GM11168 (cell line): Measurements from ENCODE around the gene MAGEB6.
"Not testable (repeated sequence)": the region's sequence is repeated elsewhere in the genome, so short reads cannot be mapped to it uniquely, and the experiment has no call there.

Source experiments
- in situ Hi-C: fragments of 300-500 bp; cut with MboI; formaldehyde crosslinking; loops from one replicate; pipeline ENCODE4 v1.12.0; 2022; ENCODE audit warnings: low sequenced_read_pairs; ENCODE audit not compliant: unreplicated experiment

Gene MAGEB6, protein sequence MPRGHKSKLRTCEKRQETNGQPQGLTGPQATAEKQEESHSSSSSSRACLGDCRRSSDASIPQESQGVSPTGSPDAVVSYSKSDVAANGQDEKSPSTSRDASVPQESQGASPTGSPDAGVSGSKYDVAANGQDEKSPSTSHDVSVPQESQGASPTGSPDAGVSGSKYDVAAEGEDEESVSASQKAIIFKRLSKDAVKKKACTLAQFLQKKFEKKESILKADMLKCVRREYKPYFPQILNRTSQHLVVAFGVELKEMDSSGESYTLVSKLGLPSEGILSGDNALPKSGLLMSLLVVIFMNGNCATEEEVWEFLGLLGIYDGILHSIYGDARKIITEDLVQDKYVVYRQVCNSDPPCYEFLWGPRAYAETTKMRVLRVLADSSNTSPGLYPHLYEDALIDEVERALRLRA

DNA sequence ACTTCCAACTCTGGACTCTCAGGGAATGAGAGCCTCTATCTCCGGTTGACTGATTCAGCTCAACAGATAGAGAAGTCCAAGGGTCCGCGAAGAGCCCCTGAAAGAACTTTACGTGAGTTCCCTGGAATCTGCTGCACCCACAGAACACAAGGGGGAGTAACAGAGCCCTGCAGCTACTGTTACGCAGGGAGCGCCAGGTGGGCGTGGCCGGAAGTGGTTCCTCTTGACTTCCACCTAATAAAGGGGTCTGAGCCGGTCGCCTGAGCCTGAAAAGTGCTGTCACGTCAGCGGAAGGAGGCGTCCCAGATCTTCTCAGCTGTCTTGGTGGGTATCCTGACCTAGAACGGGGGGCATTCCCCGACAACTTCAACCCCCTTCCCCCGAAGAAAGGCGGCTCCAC, at the start of gene MAGEB6:
Gene MAGEB6, plus strand, starts transcription at position 237 of the 400 bp plus-strand sequence. CDS start 1,407 bp downstream, outside the sequence.
- in situ Hi-C loops = no loop called here

GRCh38 chrX:26146024-26146423, 46.2 kb upstream of the MAGEB6 start:
- in situ Hi-C loops = no loop called here

DNA sequence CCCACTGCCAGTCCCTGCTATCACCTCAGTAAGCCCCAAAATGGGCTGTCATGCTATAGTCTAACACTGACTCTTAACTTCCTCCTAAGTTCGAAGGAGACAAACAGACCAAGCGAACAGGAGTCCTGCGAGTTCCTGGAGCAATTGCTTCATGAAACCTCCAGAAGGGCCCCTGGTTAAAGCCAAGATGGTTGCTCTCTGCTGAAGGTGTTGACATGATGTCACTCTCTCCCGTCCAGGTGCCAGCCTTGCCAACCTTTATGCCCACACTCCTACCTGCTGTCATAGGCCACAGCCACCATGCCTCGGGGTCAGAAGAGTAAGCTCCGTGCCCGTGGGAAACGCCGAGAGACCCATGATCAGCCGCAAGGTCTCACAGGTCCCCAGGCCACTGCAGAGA, 31.9 kb upstream of the MAGEB6 start, which contains the start of gene MAGEB6B:
Gene MAGEB6B, plus strand, starts transcription at position 301 of the 400 bp plus-strand sequence. Its CDS starts 0 bp downstream, at position 301.
- in situ Hi-C loops = no loop called here

DNA sequence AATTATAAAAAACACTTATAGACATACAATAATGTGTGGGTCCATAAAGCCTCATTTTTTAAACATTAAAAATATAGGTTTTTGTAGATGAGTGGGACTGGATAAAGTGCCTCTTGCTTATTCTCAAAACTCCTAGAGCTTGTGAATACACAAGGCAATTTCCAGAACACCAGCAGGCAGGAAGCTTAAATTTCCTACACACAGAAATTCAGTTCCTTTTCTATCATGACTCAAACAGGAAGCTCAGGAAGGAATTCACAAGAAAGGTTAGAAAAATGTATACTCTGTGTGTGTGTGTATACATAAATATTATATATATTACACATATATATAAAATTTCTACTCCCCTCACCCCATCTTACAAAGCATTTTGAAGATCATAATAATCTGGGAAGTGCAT, 11.3 kb downstream of the MAGEB6 start:
- in situ Hi-C loops = no loop called here

DNA sequence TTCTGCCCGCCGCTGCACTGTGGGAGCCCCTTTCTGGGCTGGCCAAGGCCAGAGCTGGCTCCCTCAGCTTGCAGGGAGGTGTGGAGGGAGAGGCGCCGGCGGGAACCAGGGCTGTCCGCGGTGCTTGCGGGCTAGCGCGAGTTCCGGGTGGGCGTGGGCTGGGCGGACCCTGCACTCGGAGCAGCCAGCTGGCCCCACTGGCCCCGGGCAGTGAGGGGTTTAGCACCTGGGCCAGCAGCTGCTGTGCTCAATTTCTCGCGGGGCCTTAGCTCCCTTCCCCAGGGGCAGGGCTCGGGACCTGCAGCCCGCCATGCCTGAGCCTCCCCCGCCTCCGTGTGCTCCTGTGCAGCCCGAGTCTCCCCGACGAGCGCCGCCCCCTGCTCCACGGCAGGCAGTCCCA, 12.5 kb downstream of the MAGEB6 start:
- in situ Hi-C loops = not testable (repeated sequence)

GRCh38 chrX:26208012-26208411, 15.8 kb downstream of the MAGEB6 start:
- in situ Hi-C loops = no loop called here

GRCh38 chrX:26215869-26216268, 23.6 kb downstream of the MAGEB6 start, which contains the start of gene MAGEB5:
Gene MAGEB5 (plus strand): TSS chrX:26216169. CDS start chrX:26217302, 1,133 bp downstream.
- in situ Hi-C loops = no loop called here

GRCh38 chrX:26219351-26219750, 27.1 kb downstream of the MAGEB6 start:
- in situ Hi-C loops = no loop called here

DNA sequence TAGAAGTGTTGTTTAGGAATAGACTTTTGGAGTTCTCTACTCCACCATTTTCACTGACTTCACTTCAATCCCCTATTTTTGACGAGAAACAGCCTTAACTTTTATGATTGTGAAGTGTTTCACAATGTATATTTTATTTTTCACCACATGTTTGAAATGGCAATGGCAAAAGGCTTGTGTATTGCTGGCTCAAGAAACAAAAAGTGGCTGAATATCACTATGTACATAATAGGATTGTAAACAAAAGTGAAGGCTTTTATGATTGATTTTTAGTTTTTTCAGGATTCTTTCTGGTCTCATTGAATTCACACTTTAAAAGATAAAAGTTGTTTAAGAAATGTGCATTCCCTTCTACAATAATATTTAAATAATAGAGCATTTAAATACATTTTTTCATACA, 41.9 kb downstream of the MAGEB6 start:
- in situ Hi-C loops = no loop called here
